Smooth muscle cell (in vitro differentiated cells): Measurements from ENCODE around the gene PTPRD. TPM values are rescaled to one million over a fixed set of nuclear protein-coding genes. Genes with fewer than 3 reads are reported as not detected.

ENCODE experiments used
- DNase-seq: peaks from one replicate; lab custom pipeline; 2025; ENCODE audit not compliant: unreplicated experiment; lab: John Stamatoyannopoulos, UW
- H2AFZ ChIP-seq: fragments of 200-600 bp; sonication (generic); 2 replicates; pipeline ENCODE4 v1.6.0; 2016; ENCODE audit warnings: antibody characterized with exemption, low read depth, mild to moderate bottlenecking
- H3F3A ChIP-seq: fragments of 200-600 bp; sonication (generic); 2 replicates; pipeline ENCODE4 v1.6.0; 2017; ENCODE audit warnings: antibody characterized with exemption, low read depth
- H3K27ac ChIP-seq: fragments of 200-600 bp; sonication (generic); 2 replicates; pipeline ENCODE4 v1.5.1; 2016; ENCODE audit warnings: low read depth, mild to moderate bottlenecking
- H3K27me3 ChIP-seq: fragments of 200-600 bp; sonication (generic); 2 replicates; pipeline ENCODE4 v1.6.1; 2016; ENCODE audit warnings: low read depth, mild to moderate bottlenecking
- H3K36me3 ChIP-seq: fragments of 200-600 bp; sonication (generic); 2 replicates; pipeline ENCODE4 v1.5.1; 2016; ENCODE audit warnings: low read depth
- H3K4me1 ChIP-seq: fragments of 200-600 bp; sonication (generic); 2 replicates; pipeline ENCODE4 v1.5.1; 2016; ENCODE audit warnings: low read depth
- H3K4me2 ChIP-seq: fragments of 200-600 bp; sonication (generic); 2 replicates; pipeline ENCODE4 v1.6.0; 2016; ENCODE audit warnings: mild to moderate bottlenecking
- H3K4me3 ChIP-seq: fragments of 200-600 bp; sonication (generic); 2 replicates; pipeline ENCODE4 v1.5.1; 2016; ENCODE audit warnings: mild to moderate bottlenecking
- H3K79me2 ChIP-seq: fragments of 200-600 bp; sonication (generic); 2 replicates; pipeline ENCODE4 v1.6.0; 2016; ENCODE audit warnings: low read depth, mild to moderate bottlenecking
- H3K9ac ChIP-seq: fragments of 200-600 bp; sonication (generic); 2 replicates; pipeline ENCODE4 v1.6.0; 2016; ENCODE audit warnings: low read depth
- H3K9me3 ChIP-seq: fragments of 200-600 bp; sonication (generic); replicated peaks from 2 replicates; pipeline ENCODE4 v1.5.1; 2016; ENCODE audit warnings: low read depth
- H4K20me1 ChIP-seq: fragments of 200-600 bp; sonication (generic); 2 replicates; pipeline ENCODE4 v1.6.0; 2016; ENCODE audit warnings: low read depth
- WGBS: methylation state at CpG from one replicate; pipeline ENCODE4 v1.1.7; 2016; ENCODE audit warnings: low lambda C conversion rate; 5-methylcytosine and 5-hydroxymethylcytosine counted together
- polyA plus RNA-seq: library from polyadenylated mRNA; unstranded; fragments of >200 nt; fragmentation: Nextera tagmentation; extraction: Ambion mirVana; gene quantifications from 2 replicates; pipeline ENCODE4 v1.2.1, GENCODE V29; 2016
- total RNA-seq: library from RNA; depleted of rRNA; stranded (reverse); fragments of >200 nt; gene quantifications from 2 replicates; pipeline ENCODE4 v1.2.3, GENCODE V29; 2014
- TF ChIP-seq, protein P1 (sequence below): fragments of 200-600 bp; sonication (generic); IDR thresholded peaks from 2 replicates; pipeline ENCODE4 v1.5.1; 2017; ENCODE audit warnings: borderline replicate concordance, mild to moderate bottlenecking, antibody characterized with exemption; ENCODE audit not compliant: insufficient read depth, poor library complexity, severe bottlenecking

The PTPRD gene
- total and polyA plus RNA-seq, 2 experiments from 2014 or later, result 6.5 to 61.0 TPM

DNA sequence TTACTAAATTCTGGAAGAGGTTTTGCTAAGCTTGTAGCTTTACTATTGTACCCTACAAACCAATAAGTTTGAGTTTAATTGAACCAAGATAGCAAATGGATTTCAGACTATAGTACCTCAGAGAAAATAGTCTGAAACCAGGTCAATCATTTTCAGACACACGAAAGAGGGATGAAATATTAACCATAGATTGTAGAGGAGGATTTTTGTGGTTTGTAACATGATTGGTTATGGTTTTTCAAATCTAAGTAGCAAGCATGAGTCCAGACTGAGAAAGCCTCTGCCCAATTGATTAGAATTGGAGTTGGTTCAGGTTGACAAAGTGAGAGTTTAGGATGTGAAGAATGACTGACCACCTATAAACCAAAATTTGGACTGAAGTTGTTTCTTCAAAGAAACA is 2250.6 kb downstream of the PTPRD start:
- no peaks in the 10 kb centered on the region for H4K20me1 ChIP-seq
- no peak for DNase-seq
- H3K9ac ChIP-seq, result no peak overlapping the region

DNA sequence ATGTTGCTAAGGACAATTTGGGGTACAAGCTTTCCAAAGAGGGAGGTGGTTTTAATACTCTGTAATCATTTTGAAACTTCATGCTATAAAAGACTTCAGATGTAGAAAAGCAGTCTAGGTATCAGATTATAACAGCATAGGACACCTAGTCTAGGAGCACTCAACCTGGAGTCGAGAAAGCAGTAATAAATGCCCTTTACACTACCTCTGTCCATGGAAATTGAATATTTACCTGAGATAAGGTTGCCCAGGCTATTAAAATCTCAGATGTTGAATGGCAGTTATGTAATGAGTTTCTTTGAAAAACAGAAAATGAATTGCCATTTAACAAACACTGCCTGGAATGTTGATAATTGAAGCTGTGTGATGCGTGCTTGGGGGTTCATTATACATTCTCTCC is 2251.4 kb downstream of the PTPRD start:
- Histone ChIP-seq H4K20me1 (no peaks in the 10 kb centered on the region), H3K4me1 (peaks cover 13% of the 10 kb centered on the region), H3K9ac (no peak overlapping the region), H2AFZ (no peak overlapping the region), H3K4me3 (no peak overlapping the region), H3K4me2 (no peak overlapping the region), H3K79me2 (no peaks in the 10 kb centered on the region), H3F3A (peaks cover 5% of the 10 kb centered on the region), H3K36me3 (no peaks in the 10 kb centered on the region), H3K27me3 (no peaks in the 10 kb centered on the region), H3K27ac (no peak overlapping the region), H3K9me3 (no peaks in the 10 kb centered on the region)
- DNase-seq, result no peak
- WGBS, result 91% methylated on average over 2 of the region's 2 CpGs
- TF ChIP-seq, protein P1, sequence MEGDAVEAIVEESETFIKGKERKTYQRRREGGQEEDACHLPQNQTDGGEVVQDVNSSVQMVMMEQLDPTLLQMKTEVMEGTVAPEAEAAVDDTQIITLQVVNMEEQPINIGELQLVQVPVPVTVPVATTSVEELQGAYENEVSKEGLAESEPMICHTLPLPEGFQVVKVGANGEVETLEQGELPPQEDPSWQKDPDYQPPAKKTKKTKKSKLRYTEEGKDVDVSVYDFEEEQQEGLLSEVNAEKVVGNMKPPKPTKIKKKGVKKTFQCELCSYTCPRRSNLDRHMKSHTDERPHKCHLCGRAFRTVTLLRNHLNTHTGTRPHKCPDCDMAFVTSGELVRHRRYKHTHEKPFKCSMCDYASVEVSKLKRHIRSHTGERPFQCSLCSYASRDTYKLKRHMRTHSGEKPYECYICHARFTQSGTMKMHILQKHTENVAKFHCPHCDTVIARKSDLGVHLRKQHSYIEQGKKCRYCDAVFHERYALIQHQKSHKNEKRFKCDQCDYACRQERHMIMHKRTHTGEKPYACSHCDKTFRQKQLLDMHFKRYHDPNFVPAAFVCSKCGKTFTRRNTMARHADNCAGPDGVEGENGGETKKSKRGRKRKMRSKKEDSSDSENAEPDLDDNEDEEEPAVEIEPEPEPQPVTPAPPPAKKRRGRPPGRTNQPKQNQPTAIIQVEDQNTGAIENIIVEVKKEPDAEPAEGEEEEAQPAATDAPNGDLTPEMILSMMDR, result no peak

More for the DNA sequence above, 2250.6 kb downstream of the PTPRD start:
- Histone ChIP-seq H3K4me3 (no peak overlapping the region), H3K27me3 (no peaks in the 10 kb centered on the region), H3K27ac (no peak overlapping the region), H2AFZ (no peak overlapping the region), H3K9me3 (no peaks in the 10 kb centered on the region), H3K4me2 (no peak overlapping the region), H3K79me2 (no peaks in the 10 kb centered on the region), H3F3A (peaks cover 12% of the 10 kb centered on the region), H3K36me3 (no peaks in the 10 kb centered on the region), H3K4me1 (peaks cover 18% of the 10 kb centered on the region)
- 100% methylated on average over 1 of the region's 1 CpG for WGBS
- TF ChIP-seq, protein P1, result no peak

DNA sequence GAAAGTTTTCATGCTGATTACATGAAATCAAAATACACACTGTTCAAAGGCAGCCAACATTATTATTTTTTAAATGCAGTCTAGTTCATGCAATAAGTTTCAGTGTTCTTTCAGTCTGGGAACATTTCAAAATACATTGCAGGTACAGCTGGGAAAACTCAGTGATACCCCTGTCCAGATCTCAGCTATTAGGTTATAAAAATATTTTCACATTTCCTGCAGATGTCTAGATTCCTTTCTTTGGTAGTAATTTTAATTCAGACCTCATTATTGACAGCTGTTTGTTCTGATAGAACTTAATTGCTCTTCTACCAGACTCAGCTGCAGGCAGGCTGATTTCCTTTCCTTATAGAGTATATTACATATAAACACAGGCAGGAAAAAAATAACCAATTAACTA is 2256.4 kb downstream of the PTPRD start:
- H2AFZ ChIP-seq, result no peak overlapping the region
- TF ChIP-seq, protein P1, result no peak
- no peak for DNase-seq
- no peak overlapping the region for H3K27ac ChIP-seq
- H3K4me3 ChIP-seq, result no peak overlapping the region
- no peak overlapping the region for H3K4me2 ChIP-seq
- no peaks in the 10 kb centered on the region for H4K20me1 ChIP-seq
- H3K9me3 ChIP-seq, result no peaks in the 10 kb centered on the region
- H3K79me2 ChIP-seq, result no peaks in the 10 kb centered on the region
- H3F3A ChIP-seq, result no peaks in the 10 kb centered on the region
- H3K36me3 ChIP-seq, result no peaks in the 10 kb centered on the region
- no peaks in the 10 kb centered on the region for H3K27me3 ChIP-seq
- H3K9ac ChIP-seq, result no peak overlapping the region
- no peaks in the 10 kb centered on the region for H3K4me1 ChIP-seq

DNA sequence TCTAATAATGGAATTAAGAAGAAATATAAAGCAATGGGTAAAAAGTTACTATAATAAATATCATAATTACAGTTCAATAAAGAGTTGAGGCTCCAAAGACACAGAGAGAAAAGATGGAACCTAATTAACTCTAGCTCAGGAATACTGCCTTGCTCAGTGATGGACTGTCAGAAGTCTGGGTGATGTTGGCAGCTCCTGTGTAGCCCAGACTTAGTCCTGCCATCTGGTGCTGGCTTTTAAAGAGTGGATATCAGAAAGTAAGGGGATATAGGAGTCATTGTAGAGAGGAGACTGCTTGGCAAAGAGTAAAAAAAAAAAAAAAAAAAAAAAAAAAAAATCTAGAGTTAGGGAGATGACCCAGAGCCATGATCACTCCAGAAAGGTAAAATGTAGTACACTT is 2261.4 kb downstream of the PTPRD start:
- TF ChIP-seq, protein P1, result no peak
- H3K79me2 ChIP-seq, result no peaks in the 10 kb centered on the region
- no peak overlapping the region for H3K9ac ChIP-seq
- H3K9me3 ChIP-seq, result no peaks in the 10 kb centered on the region
- H4K20me1 ChIP-seq, result no peaks in the 10 kb centered on the region
- no peak overlapping the region for H3K4me2 ChIP-seq
- H3F3A ChIP-seq, result no peaks in the 10 kb centered on the region
- DNase-seq, result no peak
- H3K36me3 ChIP-seq, result no peaks in the 10 kb centered on the region
- no peak overlapping the region for H3K27ac ChIP-seq
- H2AFZ ChIP-seq, result no peak overlapping the region
- no peaks in the 10 kb centered on the region for H3K27me3 ChIP-seq
- H3K4me3 ChIP-seq, result no peak overlapping the region
- no peaks in the 10 kb centered on the region for H3K4me1 ChIP-seq
